B cell (primary cell): ENCODE results near the gene SRRM3. TPM values are rescaled to one million over a fixed set of nuclear protein-coding genes. Genes with fewer than 3 reads are reported as not detected.

ENCODE experiments used
- ATAC-seq: fragments of 200-7000 bp; cut with Tn5 transposase; one replicate; pipeline ENCODE4 v1.10.0; 2021; ENCODE audit warnings: low read depth, mild to moderate bottlenecking, moderate number of reproducible peaks, moderate library complexity
- CTCF ChIA-PET: fragments of 350-600 bp; sonication (Branson Sonifier 250); formaldehyde crosslinking; loops from one replicate; lab custom pipeline; 2021; ENCODE audit warnings: antibody characterized with exemption, inconsistent platforms; lab: Charles Lee
- POLR2A ChIA-PET: fragments of 350-600 bp; sonication (Branson Sonifier 250); formaldehyde crosslinking; loops from one replicate; lab custom pipeline; 2021; ENCODE audit warnings: antibody characterized with exemption; lab: Charles Lee
- DNase-seq: peaks from one replicate; pipeline ENCODE4 v3.0.0; 2013
- H2AFZ ChIP-seq: 2 replicates; pipeline ENCODE4 v1.6.1; 2012; ENCODE audit warnings: mild to moderate bottlenecking, low read depth, low read length; ENCODE audit not compliant: insufficient read depth, poor library complexity, severe bottlenecking
- H3K27ac ChIP-seq, 2 donors: 1 replicate in 1 of 2; 2 replicates in 1 of 2; pipeline ENCODE4 v1.5.1; 2012 to 2013; ENCODE audit warnings: low read length in 2 of 2, mild to moderate bottlenecking in 2 of 2, moderate library complexity in 1 of 2
- H3K27me3 ChIP-seq, 4 experiments: fragments of 200-600 bp in 1 of 4; sonication (generic) in 1 of 4; replicated peaks in 1 of 4; 1 replicate in 2 of 4; 2 replicates in 2 of 4; pipeline versions ENCODE4 v1.6.1 to v1.7.0; 2013 to 2016; ENCODE audit warnings: low read length in 3 of 4, mild to moderate bottlenecking in 2 of 4, mixed read lengths in 1 of 4, moderate library complexity in 1 of 4; ENCODE audit not compliant: insufficient read depth in 4 of 4, control insufficient read depth in 3 of 4; ENCODE audit errors: control extremely low read depth in 1 of 4
- H3K36me3 ChIP-seq, 2 experiments: replicated peaks in 1 of 2; 1 replicate in 1 of 2; 2 replicates in 1 of 2; pipeline versions ENCODE4 v1.6.1 to v1.7.1; 2013; ENCODE audit warnings: low read length in 1 of 2; ENCODE audit not compliant: insufficient read depth in 2 of 2, control insufficient read depth in 1 of 2; ENCODE audit errors: control extremely low read depth in 1 of 2, extremely low read depth in 1 of 2
- H3K4me1 ChIP-seq, 2 donors: fragments of 200-600 bp in 1 of 2; sonication (generic) in 1 of 2; 1 replicate in 1 of 2; 2 replicates in 1 of 2; pipeline versions ENCODE4 v1.5.1 to v1.6.1; 2013 to 2017; ENCODE audit warnings: low read length in 2 of 2; ENCODE audit not compliant: control insufficient read depth in 2 of 2, insufficient read depth in 2 of 2
- H3K4me2 ChIP-seq: replicated peaks from 2 replicates; pipeline ENCODE3; 2012; ENCODE audit warnings: mild to moderate bottlenecking, low read depth, low read length; ENCODE audit not compliant: poor library complexity, severe bottlenecking
- H3K4me3 ChIP-seq, 5 experiments: fragments of 200-600 bp in 1 of 5; sonication (generic) in 1 of 5; 1 replicate in 3 of 5; 2 replicates in 2 of 5; pipeline versions ENCODE4 v1.5.1 to v1.7.0; 2011 to 2016; ENCODE audit warnings: low read length in 4 of 5, mild to moderate bottlenecking in 4 of 5, low read depth in 2 of 5, control low read depth in 1 of 5, moderate library complexity in 1 of 5; ENCODE audit not compliant: insufficient read depth in 1 of 5; ENCODE audit errors: control extremely low read depth in 1 of 5, extremely low read depth in 1 of 5
- H3K79me2 ChIP-seq: fragments of 200-600 bp; sonication (generic); one replicate; pipeline ENCODE4 v1.6.0; 2016; ENCODE audit warnings: low read length; ENCODE audit not compliant: control insufficient read depth, insufficient read depth
- H3K9ac ChIP-seq: fragments of 200-600 bp; sonication (generic); 2 replicates; pipeline ENCODE4 v1.6.1; 2017; ENCODE audit warnings: mild to moderate bottlenecking, low read length, moderate library complexity
- H3K9me3 ChIP-seq, 3 donors: one replicate each; pipeline versions ENCODE4 v1.6.1 to v1.7.1; 2013; ENCODE audit warnings: low read length in 2 of 3; ENCODE audit not compliant: control insufficient read depth in 2 of 3, insufficient read depth in 1 of 3; ENCODE audit errors: control extremely low read depth in 1 of 3
- H4K20me1 ChIP-seq: 2 replicates; pipeline ENCODE4 v1.6.0; 2012; ENCODE audit warnings: mild to moderate bottlenecking, low read length; ENCODE audit not compliant: insufficient read depth, control insufficient read depth, poor library complexity, severe bottlenecking
- H3K27ac Mint-ChIP-seq: one replicate; pipeline ENCODE4 v1.8.0; 2021; ENCODE audit warnings: mixed read lengths
- H3K27me3 Mint-ChIP-seq: one replicate; pipeline ENCODE4 v1.8.0; 2021; ENCODE audit warnings: mixed read lengths
- H3K4me1 Mint-ChIP-seq: one replicate; pipeline ENCODE4 v1.8.0; 2021; ENCODE audit warnings: mixed read lengths
- H3K4me3 Mint-ChIP-seq: one replicate; pipeline ENCODE4 v1.8.0; 2021; ENCODE audit warnings: mixed read lengths
- H3K9me3 Mint-ChIP-seq: one replicate; pipeline ENCODE4 v1.8.0; 2022; ENCODE audit warnings: mixed read lengths; ENCODE audit not compliant: insufficient read depth
- EZH2 ChIP-seq: IDR thresholded peaks from 2 replicates; pipeline ENCODE4 v1.6.1; 2012; ENCODE audit warnings: borderline replicate concordance, low read depth, mild to moderate bottlenecking, moderate library complexity, low read length; ENCODE audit not compliant: insufficient read depth, poor library complexity, severe bottlenecking
- WGBS: methylation state at CpG from one replicate; pipeline ENCODE4 v1.1.5; 2013; ENCODE audit warnings: missing lambda C conversion rate; ENCODE audit not compliant: insufficient coverage; 5-methylcytosine and 5-hydroxymethylcytosine counted together
- intact Hi-C: fragments of 100-400 bp; cut with micrococcal nuclease; formaldehyde crosslinking; loops from one replicate; pipeline ENCODE4 v1.10.0; 2022
- polyA plus RNA-seq: library from polyadenylated mRNA; depleted of rRNA; stranded (reverse); fragments of >200 nt; gene quantifications from 2 replicates; pipeline ENCODE4 v1.2.3, GENCODE V29; 2012
- total RNA-seq, 2 donors: library from RNA; stranded (reverse); fragments of 120-200 nt in 1 of 2; gene quantifications; 1 replicate in 1 of 2; 2 replicates in 1 of 2; pipeline versions ENCODE4 v1.2.3 to v1.2.4, GENCODE V29; 2013 to 2022
- TF ChIP-seq, protein P1 (sequence below): fragments of 200-600 bp; IDR thresholded peaks from one replicate; pipeline ENCODE4 v1.8.0; 2022; ENCODE audit warnings: antibody characterized with exemption, mild to moderate bottlenecking

The SRRM3 gene
- total and polyA plus RNA-seq, 2 donors (not counting 1 experiment from before 2014, with no cell fraction given) = not detected

GRCh38 chr7:76260171-76260703 is 58.5 kb downstream of the SRRM3 start:
- peak overlapping the region in 1 of 5 experiments; percentile 20 for H3K4me3 ChIP-seq
- no peaks in the 10 kb centered on the region for H3K79me2 ChIP-seq
- peak; percentile 58 for DNase-seq
- TF ChIP-seq, protein P1, sequence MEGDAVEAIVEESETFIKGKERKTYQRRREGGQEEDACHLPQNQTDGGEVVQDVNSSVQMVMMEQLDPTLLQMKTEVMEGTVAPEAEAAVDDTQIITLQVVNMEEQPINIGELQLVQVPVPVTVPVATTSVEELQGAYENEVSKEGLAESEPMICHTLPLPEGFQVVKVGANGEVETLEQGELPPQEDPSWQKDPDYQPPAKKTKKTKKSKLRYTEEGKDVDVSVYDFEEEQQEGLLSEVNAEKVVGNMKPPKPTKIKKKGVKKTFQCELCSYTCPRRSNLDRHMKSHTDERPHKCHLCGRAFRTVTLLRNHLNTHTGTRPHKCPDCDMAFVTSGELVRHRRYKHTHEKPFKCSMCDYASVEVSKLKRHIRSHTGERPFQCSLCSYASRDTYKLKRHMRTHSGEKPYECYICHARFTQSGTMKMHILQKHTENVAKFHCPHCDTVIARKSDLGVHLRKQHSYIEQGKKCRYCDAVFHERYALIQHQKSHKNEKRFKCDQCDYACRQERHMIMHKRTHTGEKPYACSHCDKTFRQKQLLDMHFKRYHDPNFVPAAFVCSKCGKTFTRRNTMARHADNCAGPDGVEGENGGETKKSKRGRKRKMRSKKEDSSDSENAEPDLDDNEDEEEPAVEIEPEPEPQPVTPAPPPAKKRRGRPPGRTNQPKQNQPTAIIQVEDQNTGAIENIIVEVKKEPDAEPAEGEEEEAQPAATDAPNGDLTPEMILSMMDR = no peak
- TF ChIP-seq EZH2 = no peak
- no peaks in the 10 kb centered on the region for H3K36me3 ChIP-seq
- ChIA-PET POLR2A (no interaction called here), CTCF (no interaction called here)
- ATAC-seq = peak; percentile 85
- peaks cover 4% of the 10 kb centered on the region for H3K4me1 Mint-ChIP-seq
- no peaks in the 10 kb centered on the region for H3K9me3 Mint-ChIP-seq
- peak overlapping the region; percentile 75 for H3K4me2 ChIP-seq
- peaks cover 36% of the 10 kb centered on the region for H3K27me3 Mint-ChIP-seq
- H4K20me1 ChIP-seq = no peaks in the 10 kb centered on the region
- H3K4me1 ChIP-seq = peaks cover 4% of the 10 kb centered on the region in 2 donors
- H3K9ac ChIP-seq = no peak overlapping the region
- WGBS = 3% methylated on average over 18 of the region's 28 CpGs
- no peak overlapping the region for H3K27ac Mint-ChIP-seq
- intact Hi-C loops = no loop called here
- H2AFZ ChIP-seq = no peak overlapping the region
- H3K4me3 Mint-ChIP-seq = peak overlapping the region; percentile 47
- peaks cover 0 to 21% (median 0%) of the 10 kb centered on the region in 3 donors for H3K9me3 ChIP-seq
- H3K27me3 ChIP-seq = peaks cover 0 to 49% (median 13%) of the 10 kb centered on the region in 4 experiments
- no peak overlapping the region for H3K27ac ChIP-seq

DNA sequence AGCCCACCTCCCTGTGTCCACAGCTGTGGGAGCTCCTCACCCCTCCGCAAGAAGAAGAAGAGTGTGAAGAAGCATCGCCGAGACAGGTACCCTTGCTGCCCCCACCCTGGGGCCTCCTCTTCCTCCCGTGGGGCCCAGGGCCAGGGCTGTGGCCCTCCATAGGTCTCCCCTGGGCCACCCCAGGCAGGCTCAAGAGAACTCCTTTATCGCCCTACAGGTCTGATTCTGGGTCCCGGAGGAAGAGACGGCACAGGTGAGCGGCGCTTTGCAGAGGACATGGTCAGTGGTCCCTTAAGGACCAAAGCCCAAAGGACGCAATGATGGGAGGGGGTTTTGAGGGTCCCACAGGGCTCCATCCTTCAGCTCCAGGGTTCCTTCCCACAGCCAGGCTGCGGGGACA is 59.6 kb downstream of the SRRM3 start:
- Histone ChIP-seq H3K79me2 (no peaks in the 10 kb centered on the region), H3K9ac (no peak overlapping the region), H3K36me3 (no peaks in the 10 kb centered on the region), H3K27ac (no peak overlapping the region), H2AFZ (no peak overlapping the region), H3K9me3 (peaks cover 0 to 22% (median 0%) of the 10 kb centered on the region in 3 donors), H3K4me3 (no peak overlapping the region), H4K20me1 (no peaks in the 10 kb centered on the region), H3K4me1 (peaks cover 4% of the 10 kb centered on the region in 2 donors), H3K27me3 (peaks cover 0 to 46% (median 13%) of the 10 kb centered on the region in 4 experiments), H3K4me2 (no peak overlapping the region)
- POLR2A ChIA-PET = no interaction called here
- Mint-ChIP-seq H3K4me1 (peaks cover 4% of the 10 kb centered on the region), H3K27me3 (peaks cover 32% of the 10 kb centered on the region), H3K27ac (no peak overlapping the region), H3K9me3 (no peaks in the 10 kb centered on the region), H3K4me3 (no peak overlapping the region)
- intact Hi-C loops = no loop called here
- CTCF ChIA-PET = interaction anchor here (0.7 to 0.9 kb wide), 2 partner anchors 83 to 241 kb away, joined by 3 read pairs; no protein-coding TSS in a partner anchor
- DNase-seq (no peak), ATAC-seq (no peak)
- WGBS = 84% methylated on average over 10 of the region's 11 CpGs
- TF ChIP-seq EZH2 = no peak
- TF ChIP-seq, protein P1 = no peak
